Urinary bladder (tissue), 4 donors: ENCODE data around the gene PAFAH1B1. TPM values are rescaled to one million over a fixed set of nuclear protein-coding genes. Genes with fewer than 3 reads are reported as not detected.
"Not testable (repeated sequence)": the region's sequence is repeated elsewhere in the genome, so short reads cannot be mapped to it uniquely, and the experiment has no call there.

Experiments
- DNase-seq: peaks from one replicate; pipeline ENCODE4 v3.0.0-alpha.2; 2015; ENCODE audit errors: extremely low spot score
- H3K27ac ChIP-seq: one replicate; pipeline ENCODE4 v1.5.1; 2013; ENCODE audit warnings: low read depth, mild to moderate bottlenecking, moderate library complexity
- H3K36me3 ChIP-seq: one replicate; pipeline ENCODE4 v1.6.1; 2013; ENCODE audit warnings: mild to moderate bottlenecking, moderate library complexity; ENCODE audit not compliant: insufficient read depth
- H3K4me1 ChIP-seq: one replicate; pipeline ENCODE4 v1.6.1; 2013; ENCODE audit warnings: mild to moderate bottlenecking, moderate library complexity; ENCODE audit not compliant: insufficient read depth
- H3K4me3 ChIP-seq: one replicate; pipeline ENCODE4 v1.5.1; 2013; ENCODE audit warnings: low read depth, low read length
- WGBS: extraction: QIAGEN DNeasy Blood & Tissue Kit; methylation state at CpG from one replicate; pipeline ENCODE4 v1.1.7; 2013; 5-methylcytosine and 5-hydroxymethylcytosine counted together
- polyA plus RNA-seq: library from polyadenylated mRNA; stranded (reverse); fragments of 200-250 nt; gene quantifications from one replicate; pipeline ENCODE4 v1.2.3, GENCODE V29; 2013
- total RNA-seq: library from RNA; depleted of rRNA; stranded (reverse); fragments of >200 nt; gene quantifications from one replicate; pipeline ENCODE4 v1.2.3, GENCODE V29; 2014
- donor health status: healthy with polysubstance abuse.
- donor health status: healthy.

The PAFAH1B1 gene
- total and polyA plus RNA-seq, 2 donors, result 56.4 to 210 TPM

DNA sequence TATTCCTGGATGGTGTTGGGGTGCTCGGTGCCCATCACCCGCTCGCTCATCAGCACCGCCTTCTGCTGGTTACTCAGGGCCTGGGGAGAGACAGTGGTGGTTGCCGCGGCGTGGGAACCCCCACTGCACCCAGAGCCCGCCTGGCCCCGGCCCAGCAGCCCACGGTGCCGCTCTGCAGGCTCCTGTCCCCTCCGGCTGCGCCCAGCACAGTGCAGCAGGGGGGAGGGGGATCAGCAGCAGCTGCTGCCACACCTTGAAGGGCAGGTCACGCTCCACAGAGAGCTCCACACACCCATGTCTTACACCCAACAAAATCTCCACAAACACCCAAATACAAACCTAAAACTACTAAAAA is 99.3 kb downstream of the PAFAH1B1 start:
- Histone ChIP-seq H3K27ac (no peak overlapping the region), H3K36me3 (peaks cover 10% of the 10 kb centered on the region), H3K4me3 (no peak overlapping the region), H3K4me1 (no peaks in the 10 kb centered on the region)
- WGBS, result 91% methylated on average over 14 of the region's 14 CpGs
- no peak for DNase-seq

DNA sequence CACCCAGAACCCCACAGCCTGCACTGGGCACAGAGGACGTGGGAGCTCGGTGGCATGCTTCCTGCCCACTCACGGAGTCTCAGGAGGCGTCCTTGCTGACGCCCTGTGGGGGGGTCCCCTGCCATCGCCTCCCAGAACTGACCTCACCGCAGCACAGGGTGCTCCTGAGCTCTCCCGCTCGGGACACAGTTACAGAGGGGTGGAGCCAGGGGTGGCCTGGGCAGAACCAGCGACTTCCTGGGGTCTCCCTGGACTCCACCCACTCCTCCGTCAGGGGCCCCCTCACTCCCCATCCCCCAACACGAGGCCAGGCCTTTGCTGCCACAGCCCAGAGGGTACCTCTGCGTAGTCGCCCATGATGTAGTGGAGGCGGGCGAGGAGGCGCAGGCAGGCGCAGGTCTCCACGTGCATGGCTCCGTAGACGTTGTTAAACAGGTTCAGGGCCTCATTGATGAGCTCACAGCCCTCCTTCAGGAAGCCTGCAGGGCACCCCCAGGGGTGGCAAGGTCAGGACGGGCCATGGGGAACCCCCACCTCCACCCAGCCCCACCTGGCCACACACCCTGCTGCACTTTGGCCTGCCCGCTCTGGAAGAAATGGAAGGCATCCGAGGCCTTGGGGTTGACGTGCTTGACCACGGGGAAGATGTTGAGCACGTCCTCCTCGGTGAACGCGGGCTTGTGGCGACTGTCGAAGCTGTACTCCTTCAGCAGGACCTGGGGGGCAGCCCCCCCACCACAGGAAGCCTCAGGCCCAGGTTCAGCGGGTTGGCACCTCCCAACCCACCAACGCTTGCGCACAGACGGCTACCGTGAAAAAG is 100.3 kb downstream of the PAFAH1B1 start:
- H3K36me3 ChIP-seq, result peaks cover 10% of the 10 kb centered on the region
- 89% methylated on average over 37 of the region's 37 CpGs for WGBS
- DNase-seq, result no peak
- no peak overlapping the region for H3K4me3 ChIP-seq
- no peak overlapping the region for H3K27ac ChIP-seq
- H3K4me1 ChIP-seq, result no peaks in the 10 kb centered on the region

DNA sequence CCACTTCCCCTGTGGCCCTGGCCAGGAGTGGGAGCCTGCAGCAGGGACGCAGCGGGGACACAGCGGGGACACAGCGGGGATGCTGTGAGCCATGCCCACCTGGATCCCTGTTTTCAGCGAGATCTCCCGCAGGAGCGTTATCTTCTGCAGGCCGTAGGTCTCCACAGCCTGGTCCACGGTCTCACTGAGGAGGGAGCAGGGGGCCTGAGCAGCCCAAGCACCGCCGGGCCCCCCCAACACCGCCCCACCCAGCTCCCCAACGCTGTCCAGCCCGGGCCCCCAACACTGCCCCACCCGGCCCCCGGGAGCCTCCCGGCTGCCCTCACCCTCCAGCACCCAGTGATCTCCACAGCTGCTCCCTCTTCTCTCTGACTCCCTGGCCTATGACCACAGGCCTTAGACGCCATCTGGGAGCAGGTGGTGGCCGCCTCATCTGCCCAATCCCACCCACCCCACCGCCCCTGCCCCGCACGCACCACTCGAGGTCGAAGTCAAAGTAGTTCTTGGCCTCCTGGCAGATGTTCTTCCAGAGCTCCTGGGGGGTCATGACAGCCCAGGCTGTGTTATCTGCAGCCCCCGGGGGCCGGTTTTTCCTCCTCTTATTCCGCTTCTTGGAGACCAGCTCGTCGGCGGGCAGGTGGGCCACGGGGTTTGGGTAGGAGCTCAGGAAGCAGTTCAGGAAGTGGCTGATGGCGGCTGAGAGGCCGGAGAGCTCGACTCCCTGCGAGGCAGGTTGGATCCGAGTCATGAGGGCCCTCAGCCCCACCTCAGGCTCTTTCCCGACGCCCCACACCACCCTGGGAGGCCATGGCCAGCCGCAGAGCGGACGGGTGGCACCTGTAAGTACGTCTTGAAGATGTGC is 101.2 kb downstream of the PAFAH1B1 start:
- no peaks in the 10 kb centered on the region for H3K4me1 ChIP-seq
- peaks cover 10% of the 10 kb centered on the region for H3K36me3 ChIP-seq
- WGBS, result 91% methylated on average over 42 of the region's 42 CpGs
- no peak overlapping the region for H3K27ac ChIP-seq
- no peak for DNase-seq
- H3K4me3 ChIP-seq, result no peak overlapping the region

DNA sequence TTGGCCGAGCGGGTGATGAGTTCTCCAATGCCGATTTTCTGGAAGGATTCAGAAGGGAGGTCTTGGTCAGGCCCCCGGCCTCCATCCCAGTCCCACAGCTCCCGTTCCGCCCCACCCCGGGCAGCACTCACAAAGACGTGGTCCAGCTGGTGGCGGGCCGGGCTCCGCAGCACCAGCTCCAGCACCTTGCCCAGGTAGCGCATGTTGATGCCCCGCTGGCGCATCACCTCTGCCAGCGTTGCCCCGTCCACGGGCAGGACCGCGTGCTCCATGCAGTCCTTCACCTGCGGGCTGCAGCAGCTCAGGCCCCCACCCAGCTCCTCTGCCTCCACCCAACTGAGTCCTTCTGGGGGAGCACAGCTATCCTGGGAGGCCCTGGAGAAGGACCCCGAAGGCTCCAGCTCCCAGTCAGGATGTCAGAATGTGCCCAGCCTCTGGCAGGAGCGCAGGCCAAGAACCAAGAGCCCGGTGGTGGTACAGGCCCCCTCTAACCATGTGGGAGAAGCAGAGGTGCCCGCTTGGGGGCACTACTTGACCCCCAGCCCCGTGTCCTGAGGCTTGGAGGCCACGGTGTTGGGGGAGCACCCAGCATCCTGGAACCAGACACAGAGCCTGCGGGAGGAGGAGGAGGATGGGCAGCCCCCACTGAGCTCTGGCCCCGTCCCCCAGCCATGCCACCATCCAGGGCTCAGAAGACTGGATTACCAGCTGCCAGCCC is 101.9 kb downstream of the PAFAH1B1 start:
- no peaks in the 10 kb centered on the region for H3K4me1 ChIP-seq
- H3K27ac ChIP-seq, result no peak overlapping the region
- H3K36me3 ChIP-seq, result peaks cover 10% of the 10 kb centered on the region
- 94% methylated on average over 28 of the region's 28 CpGs for WGBS
- H3K4me3 ChIP-seq, result no peak overlapping the region
- DNase-seq, result no peak

DNA sequence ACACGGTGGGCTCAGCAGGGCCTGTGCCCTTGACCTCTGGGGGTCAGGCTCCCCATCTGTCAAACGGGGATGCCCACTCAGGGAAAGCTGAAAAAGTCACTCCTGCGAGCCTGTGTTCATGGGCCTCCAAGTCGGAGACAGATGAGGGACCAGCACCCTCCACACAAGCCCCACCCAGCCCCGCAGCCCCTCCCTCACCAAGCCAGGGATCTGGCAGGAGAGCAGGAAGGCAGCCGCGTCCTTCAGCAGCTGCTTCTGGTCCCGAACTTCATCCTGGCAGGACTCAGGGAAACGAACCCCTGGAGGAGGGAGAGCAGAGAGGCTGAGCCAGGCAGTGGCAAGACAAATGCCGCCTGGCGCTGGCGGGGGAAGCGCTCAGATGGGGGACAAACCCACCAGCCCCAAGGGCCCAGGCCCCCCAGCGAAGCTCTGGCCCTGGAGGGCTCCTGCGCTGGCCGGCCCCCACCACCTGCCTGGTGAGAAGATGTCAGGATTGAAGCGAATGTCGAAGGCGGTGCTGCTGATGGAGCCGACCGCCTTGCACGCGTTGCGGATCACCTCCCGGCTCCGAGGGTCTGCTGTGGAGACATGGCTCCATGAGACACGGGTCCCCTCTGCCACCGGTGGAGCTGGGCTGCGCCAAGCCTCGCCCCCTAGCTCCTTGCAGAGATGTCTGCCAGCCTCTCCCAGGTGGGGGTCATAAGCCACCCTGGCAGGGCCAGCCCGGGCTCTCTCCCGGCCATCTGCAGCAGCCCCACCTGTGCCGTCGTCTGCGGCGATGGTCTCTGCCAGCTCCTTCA is 102.7 kb downstream of the PAFAH1B1 start:
- no peak for DNase-seq
- Histone ChIP-seq H3K4me3 (no peak overlapping the region), H3K4me1 (no peaks in the 10 kb centered on the region), H3K27ac (no peak overlapping the region), H3K36me3 (peaks cover 12% of the 10 kb centered on the region)
- WGBS, result 87% methylated on average over 36 of the region's 36 CpGs

DNA sequence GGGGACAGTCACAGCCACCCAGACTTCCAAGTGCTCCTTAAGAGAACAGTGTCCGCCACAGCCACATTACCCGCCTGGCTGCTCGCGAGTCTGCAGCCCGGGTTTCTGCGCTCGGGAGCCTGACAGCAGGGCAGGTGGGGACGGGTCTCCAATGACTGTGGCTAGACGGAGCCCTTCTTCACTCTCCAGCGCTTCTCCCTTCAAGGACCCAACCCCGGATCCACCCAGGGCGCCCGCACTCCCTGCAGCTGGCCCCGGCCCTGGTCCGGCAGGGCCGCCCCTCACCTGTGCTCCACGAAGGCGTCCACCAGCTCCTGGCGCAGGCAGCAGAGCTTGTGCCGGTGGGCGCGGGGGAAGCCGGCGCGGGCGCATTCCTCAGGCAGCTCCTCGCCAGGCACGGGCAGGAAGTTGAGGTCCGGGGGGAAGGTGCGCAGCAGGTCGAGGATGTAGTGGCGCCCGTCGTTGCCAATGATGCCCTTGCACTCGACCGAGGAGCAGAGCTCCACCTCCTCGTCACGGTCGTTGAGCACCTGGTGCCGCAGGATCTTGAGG is 104.2 kb downstream of the PAFAH1B1 start:
- WGBS, result 97% methylated on average over 40 of the region's 40 CpGs
- no peak for DNase-seq
- Histone ChIP-seq H3K4me1 (no peaks in the 10 kb centered on the region), H3K36me3 (peaks cover 16% of the 10 kb centered on the region), H3K27ac (no peak overlapping the region), H3K4me3 (no peak overlapping the region)

DNA sequence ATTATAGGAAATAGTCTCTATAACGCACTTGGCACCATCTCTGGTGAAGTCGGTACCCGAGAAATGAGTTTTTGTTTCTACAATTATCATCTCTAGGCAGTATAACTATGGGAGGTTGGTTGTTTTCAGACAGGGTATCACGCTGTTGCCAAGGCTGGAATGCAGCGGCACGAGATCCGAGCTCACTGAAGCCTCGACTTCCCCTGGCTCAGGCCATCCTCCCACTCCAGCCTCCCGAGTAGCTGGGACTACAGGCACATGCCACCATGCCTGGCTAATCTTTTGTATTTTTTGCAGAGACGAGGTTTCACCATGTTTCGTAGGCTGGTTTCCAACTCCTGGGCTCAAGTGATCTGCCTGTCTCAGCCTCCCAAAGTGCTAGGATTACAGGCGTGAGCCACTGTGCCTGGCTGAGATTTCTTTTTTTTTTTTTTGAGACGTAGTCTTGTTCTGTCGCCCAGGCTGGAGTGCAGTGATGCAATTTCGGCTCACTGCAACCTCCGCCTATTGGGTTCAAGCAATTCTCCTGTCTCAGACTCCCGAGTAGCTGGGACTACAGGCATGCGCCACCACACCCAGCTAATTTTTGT is 105.9 kb downstream of the PAFAH1B1 start:
- peaks cover 20% of the 10 kb centered on the region for H3K36me3 ChIP-seq
- 87% methylated on average over 18 of the region's 18 CpGs for WGBS
- not testable (repeated sequence) for H3K4me3 ChIP-seq, DNase-seq, H3K4me1 ChIP-seq, H3K27ac ChIP-seq

DNA sequence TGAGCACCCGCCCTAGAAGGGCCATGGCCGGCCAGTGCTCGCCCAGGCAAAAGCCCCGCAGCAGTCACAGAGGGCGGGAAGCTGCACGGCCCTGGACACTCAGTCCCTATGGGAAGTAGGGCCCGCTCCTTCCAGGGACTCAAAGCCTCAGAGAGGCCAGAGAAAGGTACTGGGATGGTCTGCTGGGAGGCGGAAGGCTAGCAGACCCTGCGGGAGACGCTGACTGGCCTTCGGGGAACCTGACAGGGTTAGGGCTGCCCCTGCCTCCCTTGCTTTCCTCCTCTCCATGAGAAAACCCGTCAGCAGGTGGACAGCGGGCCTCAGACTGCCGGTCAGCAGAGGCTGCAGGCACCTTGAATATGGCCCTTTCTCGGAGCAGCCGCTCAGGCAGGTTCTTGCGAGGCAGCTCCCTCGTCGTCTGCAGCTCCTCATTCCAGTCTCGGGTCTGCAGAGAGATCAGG is 106.6 kb downstream of the PAFAH1B1 start:
- Histone ChIP-seq H3K4me1 (no peaks in the 10 kb centered on the region), H3K27ac (no peak overlapping the region), H3K36me3 (peaks cover 20% of the 10 kb centered on the region), H3K4me3 (no peak overlapping the region)
- 93% methylated on average over 20 of the region's 20 CpGs for WGBS
- DNase-seq, result no peak

DNA sequence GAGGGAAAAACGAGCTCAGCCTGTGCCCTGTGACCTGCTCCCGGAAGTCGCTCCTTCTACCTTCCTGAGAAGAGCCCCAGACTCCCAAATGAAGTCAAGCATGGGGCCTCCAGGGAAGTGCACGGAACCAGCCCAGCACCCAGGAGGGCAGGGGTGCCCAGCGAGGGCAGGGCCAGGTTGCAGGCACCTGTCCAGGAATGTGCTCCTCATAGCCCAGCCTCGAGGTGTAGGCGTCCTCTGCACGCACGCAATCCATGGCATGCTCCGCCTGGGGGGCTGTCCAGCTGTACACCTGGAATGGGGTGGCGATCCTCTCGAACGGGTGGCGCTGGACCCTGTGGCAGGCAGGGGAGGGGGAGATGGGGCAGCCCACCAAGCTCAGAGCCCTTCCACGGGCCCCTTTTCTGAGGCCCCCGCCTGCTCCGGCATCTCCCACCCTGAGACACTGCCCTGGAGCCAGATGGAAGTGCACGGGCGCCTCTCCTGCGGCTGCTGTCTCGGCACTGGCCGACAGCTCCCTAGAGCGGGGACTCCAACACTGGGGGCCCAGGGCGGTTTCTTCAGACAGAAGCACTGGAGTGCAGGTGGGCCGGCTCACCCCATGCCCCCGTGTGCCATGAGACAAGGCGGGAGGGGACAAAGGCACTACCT is 107.2 kb downstream of the PAFAH1B1 start:
- DNase-seq, result no peak
- no peak overlapping the region for H3K4me3 ChIP-seq
- H3K27ac ChIP-seq, result no peak overlapping the region
- H3K4me1 ChIP-seq, result no peaks in the 10 kb centered on the region
- peaks cover 17% of the 10 kb centered on the region for H3K36me3 ChIP-seq
- WGBS, result 92% methylated on average over 27 of the region's 27 CpGs

DNA sequence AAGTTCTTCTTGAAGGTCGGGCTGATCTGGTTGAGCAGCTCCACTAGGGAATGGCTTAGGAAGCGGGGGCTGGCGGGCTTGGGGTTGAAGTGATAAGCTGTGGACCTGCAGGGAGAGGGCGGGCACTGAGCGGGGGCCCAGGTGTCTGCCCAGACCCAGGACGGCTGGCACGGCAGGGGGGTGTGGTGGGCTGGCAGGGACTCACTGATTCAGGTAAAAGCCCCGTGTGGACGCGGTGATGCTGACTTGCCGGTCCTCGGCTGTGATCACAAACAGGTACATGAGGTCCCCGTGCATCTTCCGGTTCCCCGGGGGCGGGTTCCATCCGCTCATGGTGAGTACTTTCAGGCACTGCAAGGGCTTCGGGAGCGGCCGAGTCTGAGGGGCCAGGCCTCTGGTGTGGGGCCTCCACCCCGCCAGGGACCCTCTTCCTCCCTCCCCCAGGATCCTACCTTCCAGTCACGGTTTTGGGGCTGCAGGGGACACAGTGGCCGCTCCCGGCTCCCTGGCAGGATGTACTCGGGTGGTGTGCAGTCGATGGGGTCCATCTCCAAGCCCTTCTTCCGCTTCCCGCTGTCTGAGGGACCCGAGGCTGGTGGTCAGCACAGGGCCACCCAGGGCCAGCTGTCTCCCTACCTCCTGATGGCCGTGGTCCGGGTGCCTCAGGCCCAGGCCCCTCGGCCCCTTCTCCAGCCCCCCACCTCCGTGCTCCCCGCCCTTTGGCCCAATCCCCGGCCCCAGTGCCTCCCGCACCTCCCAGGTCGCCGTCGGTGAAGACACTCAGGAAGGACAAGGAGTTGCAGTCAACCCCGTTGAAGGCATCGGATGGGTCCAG is 107.9 kb downstream of the PAFAH1B1 start:
- no peak for DNase-seq
- 95% methylated on average over 41 of the region's 41 CpGs for WGBS
- Histone ChIP-seq H3K27ac (no peak overlapping the region), H3K4me3 (no peak overlapping the region), H3K4me1 (no peaks in the 10 kb centered on the region), H3K36me3 (peaks cover 16% of the 10 kb centered on the region)

DNA sequence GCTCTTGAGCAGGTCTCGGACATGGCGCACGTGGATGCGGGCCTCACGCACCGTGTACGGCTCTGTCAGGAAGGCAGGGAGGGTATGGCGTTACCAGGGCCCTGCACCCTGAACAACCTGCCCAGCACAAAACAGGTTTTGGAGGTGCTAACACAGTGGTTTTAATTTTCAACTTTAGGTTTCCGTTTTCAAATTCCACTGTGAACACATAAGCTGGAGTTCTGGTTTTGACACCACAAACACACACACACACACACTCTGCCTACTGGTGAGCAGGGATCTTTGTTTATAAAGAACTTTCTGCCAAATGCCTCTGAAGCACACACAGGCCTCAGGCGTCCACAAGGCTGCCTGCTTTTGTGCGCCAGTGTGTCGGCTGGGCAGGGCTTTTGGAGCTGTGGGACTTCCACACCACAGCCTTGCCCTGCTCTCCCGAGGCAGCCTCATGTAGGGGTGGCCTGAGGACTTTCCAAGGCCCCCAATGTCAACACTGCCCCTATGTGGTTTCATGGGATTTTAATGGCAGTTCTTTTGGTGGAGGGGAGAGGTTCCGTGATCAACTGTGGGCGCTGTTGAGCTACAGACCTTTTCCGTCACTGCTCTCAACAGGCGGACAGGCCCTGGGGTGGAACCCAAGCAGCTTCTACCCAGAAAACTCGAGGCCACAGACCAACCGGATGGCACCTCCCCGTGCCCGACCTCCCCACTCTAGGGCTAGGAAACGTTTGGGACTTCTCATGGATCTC is 108.7 kb downstream of the PAFAH1B1 start:
- 88% methylated on average over 22 of the region's 22 CpGs for WGBS
- Histone ChIP-seq H3K4me3 (no peak overlapping the region), H3K27ac (no peak overlapping the region), H3K4me1 (no peaks in the 10 kb centered on the region), H3K36me3 (peaks cover 11% of the 10 kb centered on the region)
- DNase-seq, result no peak
